GM18508 (cell line): ENCODE data around the gene KRTAP2-4.
"Not testable (repeated sequence)": the region's sequence is repeated elsewhere in the genome, so short reads cannot be mapped to it uniquely, and the experiment has no call there.

ENCODE experiments used
- ATAC-seq: cut with Tn5 transposase; IDR thresholded peaks from one replicate; pipeline ENCODE4 v1.9.1; 2021; ENCODE audit warnings: moderate number of reproducible peaks; ENCODE audit not compliant: insufficient read depth, unreplicated experiment

KRTAP2-4 gene

DNA sequence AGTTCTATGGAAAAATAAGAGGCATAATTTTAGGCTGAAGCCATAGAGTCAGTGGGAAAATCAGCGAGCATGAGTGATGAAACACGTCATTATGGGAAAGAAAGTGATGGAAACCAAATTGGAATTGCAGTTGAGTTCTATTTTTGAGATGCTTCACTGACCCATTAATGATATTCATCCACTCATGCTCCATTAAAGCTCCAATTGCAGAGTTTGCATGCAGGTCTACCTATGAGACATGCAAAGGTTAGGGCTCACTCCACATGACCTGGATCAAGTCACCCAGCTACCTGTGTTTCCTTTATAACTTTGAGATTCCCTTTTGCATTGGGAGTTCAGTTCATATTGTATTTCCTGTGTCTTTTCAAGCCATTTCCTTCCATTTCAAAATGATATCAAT lies 8.0 kb upstream of the KRTAP2-4 start:
- ATAC-seq = no peak

DNA sequence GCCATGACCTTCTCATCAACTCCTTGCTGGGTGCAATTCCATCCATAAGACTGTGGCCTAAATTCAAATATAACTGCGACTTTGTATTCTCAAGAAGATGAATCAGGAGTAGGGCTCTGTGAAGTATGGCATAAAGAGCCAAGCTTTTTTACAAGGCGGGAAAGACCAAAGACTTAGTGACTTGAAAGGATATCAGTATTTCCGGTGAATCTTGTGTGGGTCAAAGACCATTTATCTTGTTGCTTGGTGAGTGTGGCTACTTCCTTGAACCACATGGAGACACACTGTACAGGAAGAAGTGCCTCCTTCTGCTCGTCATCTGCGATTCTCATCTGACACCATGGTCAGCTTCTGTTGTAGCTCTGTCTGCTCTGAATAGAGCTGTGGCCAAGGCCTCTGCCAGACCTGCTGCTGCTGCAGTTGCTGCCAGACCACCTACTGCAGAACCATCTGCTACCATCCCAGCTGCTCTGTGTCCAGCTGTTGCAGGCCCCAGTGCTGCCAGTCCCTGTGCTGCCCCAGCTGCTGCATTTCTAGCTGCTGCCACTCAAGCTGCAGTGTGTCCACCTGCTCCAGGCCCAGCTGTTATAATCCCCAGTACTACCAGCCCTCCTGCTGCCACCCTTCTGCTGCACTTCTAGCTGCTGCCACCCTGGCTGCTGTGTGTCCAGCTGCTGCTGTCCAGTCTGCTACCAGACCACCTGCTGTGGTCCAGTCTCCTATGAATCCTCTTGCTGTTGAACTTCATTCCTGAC lies 6.1 kb upstream of the KRTAP2-4 start:
- ATAC-seq = no peak

DNA sequence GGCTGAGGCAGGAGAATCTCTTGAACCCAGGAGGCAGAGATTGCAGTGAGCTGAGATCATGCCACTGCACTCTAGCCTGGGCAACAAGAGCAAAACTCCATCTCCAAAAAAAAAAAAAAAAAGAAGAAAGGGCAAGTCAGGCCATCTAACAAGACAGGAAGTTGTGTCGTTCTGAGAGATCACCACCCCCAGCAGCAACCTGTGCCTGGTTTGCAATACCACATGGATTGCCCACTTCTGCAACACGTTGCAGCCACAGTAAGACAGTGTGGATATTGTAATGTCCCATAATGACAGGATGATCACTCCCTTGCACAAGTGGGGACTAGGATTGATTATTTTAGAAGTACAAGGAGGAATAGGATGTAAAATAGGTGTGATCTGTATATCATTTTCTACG lies 3.4 kb upstream of the KRTAP2-4 start:
- ATAC-seq = no peak

DNA sequence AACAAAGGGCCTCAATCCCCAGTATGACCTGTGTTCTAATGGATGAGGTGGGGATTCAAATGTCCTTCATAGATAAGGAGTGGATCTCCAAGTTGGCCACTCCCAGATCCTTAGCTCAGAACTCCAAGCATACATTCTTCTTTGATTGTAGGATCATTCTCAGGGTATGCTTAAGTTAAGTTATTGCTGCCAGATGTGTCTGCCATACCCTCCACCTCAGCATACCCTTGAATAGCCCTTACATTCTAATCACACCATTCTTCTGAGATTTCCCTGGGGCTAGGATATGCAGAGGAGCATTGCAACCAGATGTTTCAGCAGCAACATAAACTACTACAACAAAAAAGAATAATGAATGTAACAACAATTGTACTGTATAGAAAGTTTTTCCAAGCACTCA lies 1.6 kb upstream of the KRTAP2-4 start:
- ATAC-seq = no peak

DNA sequence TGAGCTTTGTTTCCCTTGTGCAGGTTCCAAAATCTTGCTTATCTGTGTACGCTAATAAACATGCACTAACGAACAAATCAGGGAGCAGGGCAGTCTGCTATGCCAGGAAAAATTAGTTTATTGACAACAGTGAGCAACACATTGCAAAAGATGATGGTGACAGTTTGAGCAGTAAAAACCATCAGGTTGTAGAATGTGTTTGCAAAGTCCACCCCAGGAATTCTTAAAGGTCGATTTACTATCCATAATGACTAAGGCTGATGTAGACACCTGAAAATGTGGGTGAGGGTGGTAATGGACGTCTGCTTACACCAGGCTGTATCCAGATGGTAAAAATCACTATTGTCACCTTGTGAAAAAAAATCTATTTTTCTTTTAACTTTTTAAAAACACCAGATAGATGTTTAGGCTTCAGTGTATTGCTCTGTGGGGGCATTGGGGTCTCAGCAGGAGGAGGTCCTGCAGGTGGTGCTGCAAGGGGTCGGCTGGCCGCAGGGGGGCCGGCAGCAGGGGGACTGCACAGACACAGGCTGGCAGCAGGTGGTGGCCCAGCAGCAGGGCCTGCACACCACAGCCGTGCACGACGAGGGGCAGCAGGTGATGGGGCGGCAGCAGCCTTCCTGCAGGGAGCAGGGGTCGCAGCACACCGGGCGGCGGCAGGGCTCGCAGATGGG lies 526 bp downstream of the KRTAP2-4 start:
- ATAC-seq = not testable (repeated sequence)

DNA sequence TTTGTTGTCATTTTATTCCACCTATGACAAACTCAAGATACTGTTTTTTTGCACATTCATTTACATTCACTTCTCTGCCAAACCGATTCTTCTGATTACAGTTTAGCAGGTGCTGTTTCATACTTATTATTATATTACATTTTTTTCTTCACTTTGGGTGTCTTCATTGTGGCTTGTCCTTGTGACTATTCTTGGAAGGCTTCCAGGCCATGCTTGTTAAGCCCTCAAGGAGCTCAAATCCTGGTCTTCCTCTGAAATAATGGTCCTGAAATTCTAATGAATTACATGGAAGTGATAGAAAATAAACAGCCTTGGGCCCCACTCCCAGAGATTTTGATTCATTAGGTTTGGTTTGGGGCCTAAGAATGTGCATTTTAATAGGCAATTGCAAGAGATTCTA lies 1.4 kb downstream of the KRTAP2-4 start:
- ATAC-seq = no peak

DNA sequence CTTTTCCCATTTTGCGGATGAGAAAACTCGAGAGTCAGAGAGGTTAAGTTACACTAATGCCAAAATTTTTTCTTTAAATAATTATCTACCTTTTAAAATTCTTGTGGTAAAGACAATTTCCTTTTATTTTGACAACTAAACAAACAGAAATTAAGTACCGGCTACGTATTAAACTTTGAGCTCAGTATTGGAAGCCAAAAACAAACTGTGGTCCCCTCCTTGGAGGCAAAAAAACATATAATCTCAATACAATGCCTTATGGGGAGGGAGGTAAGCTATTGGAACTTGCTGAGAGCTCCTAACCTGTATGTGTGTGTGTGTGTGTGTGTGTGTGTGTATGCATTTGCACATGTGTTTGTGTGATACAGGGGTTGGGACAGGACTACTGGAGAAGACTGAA lies 2.2 kb downstream of the KRTAP2-4 start:
- no peak for ATAC-seq

DNA sequence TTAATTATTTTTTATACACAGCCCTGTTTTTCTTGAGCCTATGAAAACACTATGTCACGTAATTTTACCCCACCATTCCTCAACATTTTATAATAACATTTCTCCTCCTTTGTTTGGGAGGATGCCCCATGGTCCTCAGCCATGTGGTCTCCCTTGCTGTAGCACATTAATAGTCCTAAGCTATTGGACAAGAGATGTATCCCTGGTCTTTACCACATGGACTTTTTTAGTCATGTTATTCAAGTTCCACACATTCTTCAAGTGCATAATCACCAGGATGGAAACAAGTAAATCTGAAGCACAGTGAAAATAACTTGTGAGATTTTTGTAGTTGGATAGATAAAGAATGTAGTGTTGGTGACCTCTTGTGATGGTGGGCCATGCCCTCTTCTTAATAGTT lies 3.7 kb downstream of the KRTAP2-4 start:
- no peak for ATAC-seq

DNA sequence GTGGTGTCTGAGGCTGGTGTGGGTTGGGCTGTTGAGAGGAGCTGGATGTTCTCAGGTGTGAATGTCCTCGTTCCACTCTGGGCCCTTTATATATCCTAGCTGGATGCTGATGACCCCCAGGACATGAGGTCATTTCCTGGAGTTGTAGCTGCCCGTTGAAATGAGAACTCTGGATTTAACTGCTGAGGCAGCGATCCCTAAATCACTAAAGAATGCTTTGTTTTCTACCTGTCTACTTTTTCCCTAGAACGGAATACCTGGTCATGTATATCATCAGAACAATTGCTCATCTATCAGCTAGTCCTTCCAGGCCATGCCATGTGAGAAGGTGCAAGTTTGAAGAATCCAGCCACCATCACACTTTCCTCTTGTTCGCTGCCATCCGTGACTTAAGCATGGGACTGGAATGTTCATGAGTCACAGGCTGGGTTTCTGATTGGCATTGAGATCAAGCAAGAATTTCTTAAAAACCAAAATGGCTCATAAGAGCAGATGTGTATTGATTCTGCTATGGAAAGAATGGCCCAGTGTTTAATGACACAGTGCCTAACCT lies 5.6 kb downstream of the KRTAP2-4 start, which contains the start of gene KRTAP2-3:
KRTAP2-3 (minus strand) TSS at position 63 of the 553 bp plus-strand sequence. CDS start 64 bp downstream, outside the sequence.
- ATAC-seq = no peak

DNA sequence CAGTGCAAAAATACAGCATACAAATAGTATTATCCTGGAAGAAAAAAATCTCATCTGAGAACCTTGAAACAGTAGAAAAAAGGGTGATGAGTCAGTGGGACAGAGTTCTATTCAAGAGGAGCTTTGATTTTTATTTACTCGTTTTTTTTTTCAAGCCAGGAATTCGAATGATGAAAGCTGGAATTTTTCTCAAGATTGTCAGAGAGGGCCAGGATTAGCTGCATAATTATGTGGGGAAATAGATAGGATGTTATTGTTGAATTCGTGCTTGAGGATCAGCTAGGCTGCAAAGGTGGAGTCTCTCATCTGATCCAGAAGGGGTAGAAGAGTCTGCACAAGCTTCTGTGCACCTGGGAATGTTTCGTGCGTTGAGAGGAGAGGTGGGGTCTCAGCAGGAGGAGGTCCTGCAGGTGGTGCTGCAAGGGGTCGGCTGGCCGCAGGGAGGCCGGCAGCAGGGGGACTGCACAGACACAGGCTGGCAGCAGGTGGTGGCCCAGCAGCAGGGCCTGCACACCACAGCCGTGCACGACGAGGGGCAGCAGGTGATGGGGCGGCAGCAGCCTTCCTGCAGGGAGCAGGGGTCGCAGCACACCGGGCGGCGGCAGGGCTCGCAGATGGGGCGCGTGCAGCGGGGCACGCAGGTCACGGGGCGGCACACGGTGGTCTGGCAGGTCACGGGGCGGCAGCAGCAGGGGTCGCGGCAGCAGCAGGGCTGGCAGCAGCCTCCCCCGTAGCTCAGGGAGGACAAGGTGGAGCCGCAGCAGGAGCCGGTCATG lies 6.2 kb downstream of the KRTAP2-4 start:
- not testable (repeated sequence) for ATAC-seq

DNA sequence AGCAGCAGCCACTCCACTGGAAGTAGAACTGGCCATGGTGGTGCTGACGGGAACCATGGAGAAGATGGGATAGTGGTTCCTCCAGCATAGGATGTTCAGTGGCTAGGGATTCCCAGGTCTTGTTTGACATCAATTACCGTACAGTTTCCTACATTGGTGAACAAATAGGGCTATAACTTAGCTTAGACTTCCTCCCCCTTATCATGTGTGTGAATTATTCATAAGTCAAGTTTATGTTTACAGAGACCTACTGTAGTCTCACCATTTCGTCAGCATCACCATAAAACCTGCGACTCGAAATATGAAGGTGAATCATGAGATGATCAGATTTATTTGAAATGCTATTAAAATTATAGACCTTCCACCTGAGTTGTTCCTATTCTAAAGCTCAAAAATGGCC lies 6.9 kb downstream of the KRTAP2-4 start:
- ATAC-seq = no peak

DNA sequence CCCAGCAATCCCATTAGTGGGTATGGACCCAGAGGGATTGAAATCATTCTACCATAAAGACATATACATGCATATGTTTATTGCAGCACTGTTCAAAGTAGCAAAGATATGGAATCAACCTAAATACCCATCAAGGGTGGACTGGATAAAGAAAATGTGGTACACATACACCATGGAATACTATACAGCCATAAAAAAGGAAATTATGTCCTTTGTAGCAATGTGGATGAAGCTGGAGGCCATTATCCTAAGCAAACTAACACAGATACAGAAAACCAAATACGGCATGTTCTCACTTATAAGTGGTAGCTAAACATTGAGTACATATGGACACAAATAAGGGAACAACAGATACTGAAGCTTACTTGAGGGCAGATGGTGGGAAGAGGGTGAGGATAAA lies 8.1 kb downstream of the KRTAP2-4 start:
- ATAC-seq = no peak

DNA sequence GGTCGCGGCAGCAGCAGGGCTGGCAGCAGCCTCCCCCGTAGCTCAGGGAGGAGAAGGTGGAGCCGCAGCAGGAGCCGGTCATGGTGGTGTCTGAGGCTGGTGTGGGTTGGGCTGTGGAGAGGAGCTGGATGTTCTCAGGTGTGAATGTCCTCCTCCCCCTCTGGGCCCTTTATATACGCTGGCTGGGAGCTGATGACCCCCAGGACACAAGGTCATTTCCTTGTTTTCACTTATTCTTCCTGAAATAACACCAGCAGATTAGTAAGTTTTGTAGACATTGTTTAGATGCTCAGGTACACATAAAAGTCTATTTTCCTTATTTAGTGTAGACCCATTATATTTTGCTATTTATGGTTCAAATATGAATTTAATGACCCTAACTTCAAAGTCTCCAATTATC lies 10.5 kb downstream of the KRTAP2-4 start, which contains the start of gene KRTAP2-2:
KRTAP2-2 (minus strand) TSS at position 101 of the 400 bp plus-strand sequence; CDS start at position 82, 19 bp downstream.
- ATAC-seq = not testable (repeated sequence)

DNA sequence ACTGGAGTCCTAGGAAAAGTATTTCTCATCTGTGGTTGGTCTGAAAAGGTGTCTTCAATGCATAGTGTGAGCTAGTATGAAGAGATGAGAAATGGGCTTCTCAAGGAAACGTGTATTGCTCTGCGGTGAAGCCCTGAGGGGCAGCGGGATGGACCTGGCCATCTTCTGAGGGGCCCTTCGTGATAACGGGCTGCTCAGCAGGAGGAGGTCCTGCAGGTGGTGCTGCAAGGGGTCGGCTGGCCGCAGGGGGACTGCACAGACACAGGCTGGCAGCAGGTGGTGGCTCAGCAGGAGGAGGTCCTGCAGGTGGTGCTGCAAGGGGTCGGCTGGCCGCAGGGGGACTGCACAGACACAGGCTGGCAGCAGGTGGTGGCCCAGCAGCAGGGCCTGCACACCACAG lies 11.1 kb downstream of the KRTAP2-4 start:
- ATAC-seq = not testable (repeated sequence)

DNA sequence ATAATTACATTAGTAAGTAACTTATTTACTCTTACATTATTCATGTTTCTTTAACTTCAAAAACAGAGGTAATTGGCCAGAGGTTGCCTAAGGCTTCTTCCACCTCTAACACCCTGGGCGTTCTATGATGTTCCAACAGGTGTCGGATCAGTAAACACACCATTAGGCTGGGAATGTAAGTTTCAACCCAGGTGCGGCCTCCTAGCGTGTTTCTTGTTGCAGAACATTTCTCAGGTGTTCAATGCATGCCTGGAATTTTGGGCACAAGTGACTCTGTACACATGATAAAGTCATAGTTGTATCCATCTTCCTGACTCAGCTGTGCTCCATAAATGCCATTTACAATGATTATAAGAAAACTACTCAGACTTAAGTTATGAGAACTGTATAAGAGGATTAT lies 11.7 kb downstream of the KRTAP2-4 start:
- ATAC-seq = no peak

DNA sequence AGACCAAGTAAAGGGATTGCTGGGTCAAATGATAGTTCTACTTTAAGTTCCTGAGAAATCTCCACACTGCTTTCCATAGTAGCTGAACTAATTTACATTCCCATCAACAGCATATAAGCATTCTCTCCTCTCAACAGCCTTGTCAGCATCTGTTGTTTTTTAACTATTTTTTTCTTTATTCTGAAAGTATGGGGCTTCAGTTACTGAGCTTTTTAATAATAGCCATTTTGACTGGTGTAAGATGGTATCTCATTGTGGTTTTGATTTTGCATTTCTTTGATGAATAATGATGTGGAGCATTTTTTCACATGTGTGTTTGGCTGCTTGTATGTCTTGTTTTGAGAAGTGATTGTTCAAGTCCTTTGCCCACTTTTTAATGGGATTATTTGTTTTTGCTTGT lies 13.1 kb downstream of the KRTAP2-4 start:
- no peak for ATAC-seq

DNA sequence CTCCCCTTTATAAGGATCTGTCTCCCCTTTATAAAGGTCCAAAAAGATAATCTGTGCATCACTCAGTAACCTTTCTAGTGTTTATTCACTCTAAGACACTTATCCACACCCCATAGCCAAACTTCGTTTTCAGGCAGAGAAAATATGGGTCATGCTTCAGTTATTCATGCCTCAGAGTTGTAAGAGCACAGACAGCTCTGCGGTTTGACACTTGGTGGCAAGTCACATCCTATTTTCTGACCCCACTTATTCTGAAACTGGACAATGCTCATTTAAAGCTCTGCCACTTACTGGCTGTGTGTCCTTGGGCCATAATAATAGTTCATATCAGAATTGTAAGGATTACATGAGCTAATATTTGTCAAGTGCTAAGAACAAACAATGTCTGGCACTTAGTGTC lies 16.6 kb downstream of the KRTAP2-4 start:
- no peak for ATAC-seq

DNA sequence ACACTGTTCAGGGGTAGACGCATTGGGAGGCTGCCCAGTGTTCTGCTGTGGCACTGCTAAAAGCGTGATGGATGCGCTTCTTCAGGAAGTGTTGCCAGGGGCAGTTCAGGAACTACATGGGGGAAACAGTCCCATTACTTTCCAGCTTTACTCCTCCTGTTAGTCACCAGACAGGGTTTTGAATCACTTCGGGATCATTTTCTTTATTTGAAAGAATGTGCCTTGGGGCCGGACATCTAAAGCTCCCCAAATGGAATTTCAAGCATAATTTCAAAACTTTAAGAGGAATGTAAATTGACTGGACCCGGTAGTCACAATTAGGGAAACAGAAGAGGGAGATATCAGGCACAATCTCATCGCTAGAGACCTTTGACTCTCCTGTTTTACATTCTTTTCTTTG lies 17.2 kb downstream of the KRTAP2-4 start:
- ATAC-seq = no peak

DNA sequence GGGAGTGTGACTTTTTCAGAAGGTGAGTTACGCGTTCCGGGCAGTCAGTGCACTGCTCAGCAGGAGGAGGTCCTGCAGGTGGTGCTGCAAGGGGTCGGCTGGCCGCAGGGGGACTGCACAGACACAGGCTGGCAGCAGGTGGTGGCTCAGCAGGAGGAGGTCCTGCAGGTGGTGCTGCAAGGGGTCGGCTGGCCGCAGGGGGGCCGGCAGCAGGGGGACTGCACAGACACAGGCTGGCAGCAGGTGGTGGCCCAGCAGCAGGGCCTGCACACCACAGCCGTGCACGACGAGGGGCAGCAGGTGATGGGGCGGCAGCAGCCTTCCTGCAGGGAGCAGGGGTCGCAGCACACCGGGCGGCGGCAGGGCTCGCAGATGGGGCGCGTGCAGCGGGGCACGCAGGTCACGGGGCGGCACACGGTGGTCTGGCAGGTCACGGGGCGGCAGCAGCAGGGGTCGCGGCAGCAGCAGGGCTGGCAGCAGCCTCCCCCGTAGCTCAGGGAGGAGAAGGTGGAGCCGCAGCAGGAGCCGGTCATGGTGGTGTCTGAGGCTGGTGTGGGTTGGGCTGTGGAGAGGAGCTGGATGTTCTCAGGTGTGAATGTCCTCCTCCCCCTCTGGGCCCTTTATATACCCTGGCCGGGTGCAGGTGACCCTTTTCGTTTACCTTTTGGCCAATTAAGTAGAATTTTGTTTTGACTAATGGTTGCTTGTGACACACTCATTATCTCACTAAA lies 18.8 kb downstream of the KRTAP2-4 start, which contains the start of gene KRTAP2-1:
KRTAP2-1 (minus strand) TSS at position 582 of the 731 bp plus-strand sequence; CDS start at position 533, 49 bp downstream.
- ATAC-seq = not testable (repeated sequence)

DNA sequence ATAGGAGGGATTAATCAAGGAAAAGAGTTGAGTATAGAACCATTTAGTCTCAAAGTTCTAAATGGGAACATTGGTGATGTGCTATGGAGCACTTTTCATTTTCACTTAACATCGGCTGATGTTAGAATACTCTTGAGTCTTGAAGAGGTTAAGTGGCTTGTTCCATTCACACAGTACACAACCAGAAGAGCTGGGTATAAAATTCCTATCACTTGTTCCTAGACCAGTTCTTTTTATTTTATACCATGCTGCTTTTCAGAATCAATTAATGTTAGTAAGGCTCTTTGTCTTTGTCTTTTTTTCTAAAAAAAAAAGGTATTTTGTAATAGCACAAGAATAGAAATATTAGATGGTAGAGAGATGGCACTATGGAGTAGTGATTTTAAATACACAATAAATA lies 22.7 kb downstream of the KRTAP2-4 start:
- no peak for ATAC-seq
